ENCODE results near the gene PRKCA.

PRKCA gene

GRCh38 chr17:66835476-66835875 lies 533.1 kb downstream of the PRKCA start:
- TF ChIP-seq POLR2AphosphoS5 (IDR thresholded peaks at IDR 0.05; ENCODE audit: low read depth, low read length) = no peak
- TF ChIP-seq SIN3A (IDR thresholded peaks at IDR 0.05; ENCODE audit: borderline replicate concordance, insufficient read depth, low read length) = no peak
- TF ChIP-seq FOXP2 (optimal IDR thresholded peaks at IDR 0.05; ENCODE audit: borderline replicate concordance, extremely low read depth, extremely low read length, insufficient read depth) = no peak
- TF ChIP-seq REST (IDR thresholded peaks at IDR 0.05; ENCODE audit: insufficient read depth in 1 of 2, low read depth in 2 of 2, low read length in 2 of 2) = no peak
- no peak for TF ChIP-seq TAF1 (IDR thresholded peaks at IDR 0.05; ENCODE audit: borderline replicate concordance, insufficient read depth, low read length)

GRCh38 chr17:66836063-66837005 lies 533.9 kb downstream of the PRKCA start:
- TF ChIP-seq FOXP2 (optimal IDR thresholded peaks at IDR 0.05; ENCODE audit: borderline replicate concordance, extremely low read depth, extremely low read length, insufficient read depth) (no peak), POLR2AphosphoS5 (IDR thresholded peaks at IDR 0.05; ENCODE audit: low read depth, low read length) (no peak), SIN3A (IDR thresholded peaks at IDR 0.05; ENCODE audit: borderline replicate concordance, insufficient read depth, low read length) (no peak), REST (IDR thresholded peaks at IDR 0.05; ENCODE audit: insufficient read depth in 1 of 2, low read depth in 2 of 2, low read length in 2 of 2) (no peak), TAF1 (IDR thresholded peaks at IDR 0.05; ENCODE audit: borderline replicate concordance, insufficient read depth, low read length) (no peak)

- TF ChIP-seq TAF1 (IDR thresholded peaks at IDR 0.05; ENCODE audit: borderline replicate concordance, insufficient read depth, low read length) = no peak
- TF ChIP-seq SIN3A (IDR thresholded peaks at IDR 0.05; ENCODE audit: borderline replicate concordance, insufficient read depth, low read length) = no peak
- TF ChIP-seq POLR2AphosphoS5 (IDR thresholded peaks at IDR 0.05; ENCODE audit: low read depth, low read length) = no peak
- TF ChIP-seq REST (IDR thresholded peaks at IDR 0.05; ENCODE audit: insufficient read depth in 1 of 2, low read depth in 2 of 2, low read length in 2 of 2) = no peak
- no peak for TF ChIP-seq FOXP2 (optimal IDR thresholded peaks at IDR 0.05; ENCODE audit: borderline replicate concordance, extremely low read depth, extremely low read length, insufficient read depth)
Observed at GRCh38 chr17:66837226-66837625, 534.8 kb downstream of the PRKCA start.

- no peak for TF ChIP-seq POLR2AphosphoS5 (IDR thresholded peaks at IDR 0.05; ENCODE audit: low read depth, low read length)
- TF ChIP-seq REST (IDR thresholded peaks at IDR 0.05; ENCODE audit: insufficient read depth in 1 of 2, low read depth in 2 of 2, low read length in 2 of 2) = no peak
- no peak for TF ChIP-seq SIN3A (IDR thresholded peaks at IDR 0.05; ENCODE audit: borderline replicate concordance, insufficient read depth, low read length)
- no peak for TF ChIP-seq TAF1 (IDR thresholded peaks at IDR 0.05; ENCODE audit: borderline replicate concordance, insufficient read depth, low read length)
- TF ChIP-seq FOXP2 (optimal IDR thresholded peaks at IDR 0.05; ENCODE audit: borderline replicate concordance, extremely low read depth, extremely low read length, insufficient read depth) = no peak
Observed at GRCh38 chr17:66837885-66838665, 535.7 kb downstream of the PRKCA start.
